GM15510 (cell line): Measurements from ENCODE around the gene KRTAP5-4.
"Not testable (repeated sequence)": the region's sequence is repeated elsewhere in the genome, so short reads cannot be mapped to it uniquely, and the experiment has no call there.

Source experiments
- POLR2A ChIP-seq: IDR thresholded peaks from 3 replicates; pipeline ENCODE4 v1.6.1; 2011; ENCODE audit warnings: borderline replicate concordance; ENCODE audit not compliant: insufficient read length; ENCODE audit errors: extremely low read depth

KRTAP5-4 gene

GRCh38 chr11:1592628-1593027, 29.3 kb downstream of the KRTAP5-4 start:
- no peak for TF ChIP-seq POLR2A

- no peak for TF ChIP-seq POLR2A
Measured at GRCh38 chr11:1589996-1590395, 31.9 kb downstream of the KRTAP5-4 start.

- TF ChIP-seq POLR2A = no peak
Measured at GRCh38 chr11:1586699-1587098, 35.2 kb downstream of the KRTAP5-4 start.

- not testable (repeated sequence) for TF ChIP-seq POLR2A
Measured at GRCh38 chr11:1584661-1585370, 37.1 kb downstream of the KRTAP5-4 start, which contains the start of gene KRTAP5-1. TSS of gene KRTAP5-1 (minus strand) at chr11:1585283. CDS start at chr11:1585249, 34 bp downstream.

DNA sequence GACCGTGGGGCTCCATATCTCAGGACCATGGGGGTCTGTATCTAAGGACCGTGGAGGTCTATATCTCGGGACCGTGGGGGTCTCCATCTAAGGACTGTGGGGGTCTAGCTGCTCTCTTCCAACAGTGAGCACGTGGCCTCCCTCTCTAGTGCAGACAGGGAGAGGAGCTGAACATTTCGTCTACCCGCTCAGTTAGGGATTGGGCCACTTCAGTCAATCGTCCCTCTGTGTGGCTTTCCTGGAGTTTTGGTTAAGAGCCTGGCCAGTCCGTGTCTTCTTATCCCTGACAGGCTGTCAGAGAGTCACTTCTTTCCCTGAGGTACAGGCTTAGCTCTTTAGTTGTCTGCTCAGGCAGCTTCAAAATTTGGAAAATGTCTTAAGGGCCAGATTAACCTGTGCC, 40.0 kb downstream of the KRTAP5-4 start:
- no peak for TF ChIP-seq POLR2A

GRCh38 chr11:1576825-1577224, 45.1 kb downstream of the KRTAP5-4 start:
- TF ChIP-seq POLR2A = no peak

- no peak for TF ChIP-seq POLR2A
Measured at GRCh38 chr11:1574933-1575242, 47.0 kb downstream of the KRTAP5-4 start.

DNA sequence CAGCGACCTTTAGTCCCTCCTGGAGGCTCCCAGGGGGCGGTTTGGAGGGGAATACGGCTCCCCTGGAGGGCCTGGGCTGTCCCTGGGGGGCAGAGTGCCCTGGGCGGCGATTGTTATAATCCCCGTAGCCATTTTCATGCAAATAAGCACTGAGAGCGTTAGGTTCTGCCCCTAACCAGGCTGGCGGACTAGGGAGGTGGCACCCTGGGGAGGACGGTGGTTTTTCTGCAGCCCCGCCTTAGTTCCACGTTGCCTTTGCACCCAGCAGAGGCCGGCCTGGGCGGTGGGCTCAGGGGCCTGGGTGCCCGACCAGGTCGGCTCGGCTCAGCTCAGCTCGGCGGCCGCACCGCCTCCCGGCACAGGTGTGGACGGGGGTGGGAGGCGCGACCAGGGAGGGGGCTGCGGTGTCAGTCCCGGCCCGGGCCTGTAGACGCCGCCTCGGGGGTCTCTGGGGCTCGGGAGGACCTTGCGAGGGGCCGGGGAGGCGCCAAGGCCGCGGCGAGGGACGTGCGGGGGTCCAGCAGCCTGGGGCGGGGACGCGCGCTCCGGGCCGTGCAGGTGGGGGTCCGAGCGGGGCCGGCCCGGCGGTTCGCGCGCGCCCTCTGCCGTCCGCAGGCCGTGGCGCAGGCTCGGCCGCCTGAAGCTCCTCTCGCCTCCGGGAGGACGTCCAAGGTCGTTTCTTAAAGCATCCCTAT, 47.6 kb downstream of the KRTAP5-4 start:
- no peak for TF ChIP-seq POLR2A

DNA sequence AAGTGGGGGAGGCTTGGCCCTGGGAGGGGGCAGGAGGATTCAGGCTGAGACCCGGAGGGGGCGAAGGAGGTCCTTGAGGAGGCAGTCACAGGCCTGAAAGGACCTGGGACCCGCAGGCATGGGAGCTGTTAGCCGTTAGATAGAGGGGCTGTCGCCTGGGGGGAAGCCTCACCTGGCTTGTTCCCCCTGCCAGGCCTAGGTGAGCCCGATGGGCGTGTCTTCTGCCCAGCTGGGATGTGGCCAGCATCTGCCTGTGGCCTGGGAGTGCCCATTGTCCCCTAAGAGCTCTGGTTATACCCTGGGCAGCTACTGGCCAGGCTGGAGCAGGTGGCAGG, 48.1 kb downstream of the KRTAP5-4 start:
- TF ChIP-seq POLR2A = no peak

- TF ChIP-seq POLR2A = no peak
Measured at GRCh38 chr11:1573077-1573902, 48.6 kb downstream of the KRTAP5-4 start.

DNA sequence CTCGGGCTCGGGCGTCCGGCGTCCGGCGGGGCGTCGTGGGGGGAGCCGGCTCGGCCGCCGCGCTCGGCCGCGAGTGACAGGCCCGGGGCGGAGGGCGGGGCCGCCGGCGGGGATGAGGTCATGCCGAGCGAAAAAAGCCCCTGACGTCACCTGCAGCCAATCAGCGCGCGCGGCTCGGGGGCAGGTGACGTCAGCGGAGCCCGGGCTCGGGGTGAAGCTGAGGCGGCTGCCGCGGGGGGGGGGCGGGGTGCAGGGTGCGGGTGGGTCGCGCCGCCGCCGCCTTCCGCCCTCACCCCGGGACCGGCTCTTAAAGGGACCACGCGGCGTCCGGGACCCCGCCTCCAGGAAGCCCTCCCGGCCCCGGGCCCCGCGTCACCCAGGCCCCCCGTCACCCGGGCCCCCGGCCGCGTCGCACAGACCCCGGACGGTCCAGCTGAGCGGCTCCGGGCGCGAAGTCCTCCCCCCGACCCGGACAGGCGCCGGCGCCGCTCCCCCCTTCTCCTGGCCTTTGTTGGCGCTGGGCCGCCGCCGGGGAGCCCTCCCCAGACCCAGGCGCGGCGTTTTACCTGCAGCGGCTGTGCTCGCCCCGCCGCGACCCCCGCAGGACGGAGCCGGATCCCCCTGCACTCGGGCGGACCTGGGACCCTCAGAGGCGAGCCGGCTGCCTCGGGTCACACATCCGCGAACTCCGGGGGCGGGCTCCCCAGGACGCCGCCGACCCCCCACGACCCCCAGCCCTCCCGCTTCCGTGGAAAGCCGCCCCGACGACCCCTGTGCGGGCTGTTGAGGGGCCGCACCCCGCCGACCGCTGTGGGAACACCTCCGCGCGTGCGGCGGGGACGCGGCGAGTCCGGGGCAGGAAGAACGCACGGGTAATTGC, 49.5 kb downstream of the KRTAP5-4 start, which contains the start of gene DUSP8:
DUSP8 (minus strand) TSS at position 75 of the 880 bp plus-strand sequence. CDS start 6,445 bp downstream, outside the sequence.
- TF ChIP-seq POLR2A = no peak

DNA sequence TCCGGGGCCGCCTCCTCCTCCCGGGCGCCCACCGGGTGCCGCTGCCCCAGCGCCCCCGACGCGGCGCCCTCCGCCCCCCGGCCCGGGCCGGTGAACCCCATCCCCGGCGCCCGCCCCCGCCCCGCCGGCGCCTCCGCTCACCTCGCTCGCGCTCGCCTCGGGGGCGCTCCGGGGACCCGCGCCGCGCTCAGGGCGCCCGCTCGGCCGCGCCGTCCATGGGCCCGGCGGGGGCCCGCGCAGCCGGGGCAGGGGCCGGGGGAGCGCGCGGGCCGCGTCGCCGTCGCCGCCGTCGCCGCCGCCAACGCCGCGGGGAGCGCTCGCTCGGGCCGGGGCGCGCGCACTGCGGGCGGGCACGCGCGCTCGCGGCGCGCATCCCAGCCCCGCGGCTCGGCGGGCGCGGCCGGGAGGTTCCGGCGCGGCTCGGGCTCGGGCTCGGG, 50.2 kb downstream of the KRTAP5-4 start:
- no peak for TF ChIP-seq POLR2A
